Suprapubic skin (tissue), 4 donors: ENCODE results near the gene CMBL. TPM values are rescaled to one million over a fixed set of nuclear protein-coding genes. Genes with fewer than 3 reads are reported as not detected.

ENCODE experiments used
- DNase-seq, 2 donors: peaks; one replicate each; pipeline ENCODE4 v3.0.0-alpha.2; 2019; ENCODE audit warnings: low spot score in 2 of 2
- H3K27ac ChIP-seq: fragments of 200-600 bp; sonication (generic); one replicate; pipeline ENCODE4 v1.5.1; 2019
- H3K27me3 ChIP-seq: fragments of 200-600 bp; sonication (generic); one replicate; pipeline ENCODE4 v1.5.1; 2019
- H3K36me3 ChIP-seq: fragments of 200-600 bp; sonication (generic); one replicate; pipeline ENCODE4 v1.5.1; 2019
- H3K4me1 ChIP-seq: fragments of 200-600 bp; sonication (generic); one replicate; pipeline ENCODE4 v1.5.1; 2019
- H3K4me3 ChIP-seq: fragments of 200-600 bp; sonication (generic); one replicate; pipeline ENCODE4 v1.5.1; 2019; ENCODE audit warnings: mild to moderate bottlenecking
- H3K9me3 ChIP-seq: fragments of 200-600 bp; sonication (generic); one replicate; pipeline ENCODE4 v1.5.1; 2019
- EP300 ChIP-seq: sonication (generic); formaldehyde crosslinking; IDR thresholded peaks from one replicate; pipeline ENCODE4 v1.6.1; 2017; ENCODE audit warnings: antibody characterized with exemption
- POLR2A ChIP-seq, 2 donors: fragments of 450-650 bp; IDR thresholded peaks; one replicate each; pipeline ENCODE4 v1.6.1; 2017; ENCODE audit warnings: antibody characterized with exemption in 2 of 2, mild to moderate bottlenecking in 2 of 2, moderate library complexity in 2 of 2
- POLR2AphosphoS5 ChIP-seq, 3 donors: sonication (generic); formaldehyde crosslinking; IDR thresholded peaks; one replicate each; pipeline ENCODE4 v1.6.1; 2017; ENCODE audit warnings: antibody characterized with exemption in 3 of 3
- WGBS: methylation state at CpG from one replicate; pipeline ENCODE4 v1.1.5; 2018; 5-methylcytosine and 5-hydroxymethylcytosine counted together
- total RNA-seq, 4 donors: library from RNA; depleted of rRNA; stranded (reverse); fragments of >200 nt; gene quantifications; one replicate each; pipeline ENCODE4 v1.1.0, GENCODE V29; 2016
- TF ChIP-seq, protein P1 (sequence below), 2 donors: fragments of 200-600 bp in 1 of 2; fragments of 450-650 bp in 1 of 2; sonication (generic) in 1 of 2; IDR thresholded peaks; one replicate each; pipeline ENCODE4 v1.5.1; 2016 to 2019; ENCODE audit warnings: antibody characterized with exemption in 2 of 2, mild to moderate bottlenecking in 1 of 2, moderate library complexity in 1 of 2

The CMBL gene
- total RNA-seq, 4 donors from 2014 or later, result 0.93 to 4.8 (median 2.7) TPM

DNA sequence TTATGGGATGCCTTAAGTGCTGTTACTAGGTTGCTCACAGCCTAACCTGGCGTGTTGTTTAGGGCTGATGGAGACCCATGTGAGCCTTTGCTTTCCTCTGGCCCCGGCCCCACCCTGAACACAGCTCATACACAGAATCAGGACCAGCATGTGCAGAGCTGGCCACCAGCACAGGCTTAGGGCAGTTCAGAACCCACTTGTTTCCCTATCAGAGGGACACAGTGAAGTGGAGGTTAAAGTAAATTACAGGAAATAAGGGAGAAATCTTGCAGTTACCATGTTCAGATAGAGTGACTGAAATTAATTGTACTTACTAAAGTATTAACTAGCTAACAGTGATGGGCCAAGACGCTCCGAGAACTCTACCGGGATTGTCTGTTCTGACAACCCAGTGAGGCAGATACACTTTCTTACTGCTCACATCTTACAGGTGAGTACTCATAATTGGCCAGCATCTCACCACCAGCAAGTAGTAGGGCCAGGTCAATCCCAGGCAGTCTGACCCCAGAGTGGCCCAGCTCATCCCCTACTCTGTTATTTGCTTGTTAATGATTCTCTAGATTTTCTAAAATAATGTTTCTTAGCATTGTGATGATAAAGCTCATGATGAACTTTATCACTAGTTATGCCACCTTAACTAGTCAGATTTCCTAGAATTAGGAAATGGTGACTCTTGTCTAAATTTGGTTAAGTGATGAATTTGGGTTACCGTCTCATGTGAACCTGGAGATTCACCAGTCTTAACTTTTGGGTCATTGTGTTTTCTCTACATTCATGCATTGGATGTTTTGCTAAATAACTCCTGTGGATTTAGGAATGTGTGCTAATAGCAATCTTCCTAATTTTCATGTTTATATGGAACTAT, 42.2 kb downstream of the CMBL start:
- no peaks in the 10 kb centered on the region for H3K27me3 ChIP-seq
- TF ChIP-seq EP300 (no peak), POLR2A (IDR thresholded peaks at IDR 0.05) (no peak), POLR2AphosphoS5 (IDR thresholded peaks at IDR 0.05) (no peak)
- TF ChIP-seq, protein P1, sequence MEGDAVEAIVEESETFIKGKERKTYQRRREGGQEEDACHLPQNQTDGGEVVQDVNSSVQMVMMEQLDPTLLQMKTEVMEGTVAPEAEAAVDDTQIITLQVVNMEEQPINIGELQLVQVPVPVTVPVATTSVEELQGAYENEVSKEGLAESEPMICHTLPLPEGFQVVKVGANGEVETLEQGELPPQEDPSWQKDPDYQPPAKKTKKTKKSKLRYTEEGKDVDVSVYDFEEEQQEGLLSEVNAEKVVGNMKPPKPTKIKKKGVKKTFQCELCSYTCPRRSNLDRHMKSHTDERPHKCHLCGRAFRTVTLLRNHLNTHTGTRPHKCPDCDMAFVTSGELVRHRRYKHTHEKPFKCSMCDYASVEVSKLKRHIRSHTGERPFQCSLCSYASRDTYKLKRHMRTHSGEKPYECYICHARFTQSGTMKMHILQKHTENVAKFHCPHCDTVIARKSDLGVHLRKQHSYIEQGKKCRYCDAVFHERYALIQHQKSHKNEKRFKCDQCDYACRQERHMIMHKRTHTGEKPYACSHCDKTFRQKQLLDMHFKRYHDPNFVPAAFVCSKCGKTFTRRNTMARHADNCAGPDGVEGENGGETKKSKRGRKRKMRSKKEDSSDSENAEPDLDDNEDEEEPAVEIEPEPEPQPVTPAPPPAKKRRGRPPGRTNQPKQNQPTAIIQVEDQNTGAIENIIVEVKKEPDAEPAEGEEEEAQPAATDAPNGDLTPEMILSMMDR (IDR thresholded peaks at IDR 0.05), result no peak
- no peaks in the 10 kb centered on the region for H3K9me3 ChIP-seq
- DNase-seq, result no peak
- H3K36me3 ChIP-seq, result peaks cover 48% of the 10 kb centered on the region
- no peak overlapping the region for H3K27ac ChIP-seq
- H3K4me1 ChIP-seq, result no peaks in the 10 kb centered on the region
- no peak overlapping the region for H3K4me3 ChIP-seq
- WGBS, result 70% methylated on average over 6 of the region's 6 CpGs

GRCh38 chr5:10264604-10265003, 43.1 kb downstream of the CMBL start:
- peaks cover 57% of the 10 kb centered on the region for H3K36me3 ChIP-seq
- no peak for TF ChIP-seq POLR2AphosphoS5 (IDR thresholded peaks at IDR 0.05)
- TF ChIP-seq, protein P1 (IDR thresholded peaks at IDR 0.05), result no peak
- TF ChIP-seq POLR2A (IDR thresholded peaks at IDR 0.05), result no peak
- TF ChIP-seq EP300, result no peak
- DNase-seq, result no peak
- no peaks in the 10 kb centered on the region for H3K27me3 ChIP-seq
- H3K27ac ChIP-seq, result no peak overlapping the region
- no peak overlapping the region for H3K4me3 ChIP-seq
- WGBS, result 80% methylated on average over 3 of the region's 3 CpGs
- no peaks in the 10 kb centered on the region for H3K4me1 ChIP-seq
- no peaks in the 10 kb centered on the region for H3K9me3 ChIP-seq

- 93% methylated on average over 11 of the region's 11 CpGs for WGBS
- H3K36me3 ChIP-seq, result peaks cover 73% of the 10 kb centered on the region
- no peaks in the 10 kb centered on the region for H3K4me1 ChIP-seq
- H3K4me3 ChIP-seq, result no peak overlapping the region
- H3K27me3 ChIP-seq, result no peaks in the 10 kb centered on the region
- H3K9me3 ChIP-seq, result no peaks in the 10 kb centered on the region
- TF ChIP-seq POLR2AphosphoS5 (IDR thresholded peaks at IDR 0.05) (no peak), POLR2A (IDR thresholded peaks at IDR 0.05) (no peak), EP300 (no peak)
- TF ChIP-seq, protein P1 (IDR thresholded peaks at IDR 0.05), result no peak
- DNase-seq, result no peak
- no peak overlapping the region for H3K27ac ChIP-seq
Measured at GRCh38 chr5:10262995-10263394, 44.7 kb downstream of the CMBL start.

- Histone ChIP-seq H3K36me3 (peaks cover 80% of the 10 kb centered on the region), H3K27ac (no peak overlapping the region), H3K9me3 (no peaks in the 10 kb centered on the region), H3K4me3 (no peak overlapping the region), H3K27me3 (no peaks in the 10 kb centered on the region), H3K4me1 (no peaks in the 10 kb centered on the region)
- DNase-seq, result no peak
- WGBS, result 77% methylated on average over 18 of the region's 18 CpGs
- TF ChIP-seq POLR2A (IDR thresholded peaks at IDR 0.05) (no peak), EP300 (no peak), POLR2AphosphoS5 (IDR thresholded peaks at IDR 0.05) (no peak)
- TF ChIP-seq, protein P1 (IDR thresholded peaks at IDR 0.05), result no peak
Measured at GRCh38 chr5:10262121-10262774, 45.5 kb downstream of the CMBL start.

DNA sequence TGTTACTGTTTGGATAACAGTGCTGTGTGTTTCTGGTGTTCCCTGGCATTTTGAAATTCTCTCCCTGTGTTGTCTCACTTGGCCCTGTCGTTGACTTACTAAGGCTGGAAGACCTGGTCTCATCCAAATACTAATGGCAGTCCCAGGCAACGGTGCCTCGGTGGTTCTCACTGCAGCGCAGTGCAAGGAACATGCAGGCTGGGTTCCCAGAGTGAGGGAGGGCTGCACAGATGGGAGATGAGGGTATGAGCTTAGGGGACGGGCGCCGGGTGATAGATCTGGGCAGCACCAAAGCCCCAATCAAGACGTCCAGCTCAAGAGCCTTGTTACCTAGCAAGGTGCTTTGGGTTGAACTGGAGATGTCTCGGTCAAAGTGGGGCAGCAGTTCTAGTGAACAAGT, 46.6 kb downstream of the CMBL start:
- 80% methylated on average over 8 of the region's 9 CpGs for WGBS
- Histone ChIP-seq H3K27me3 (no peaks in the 10 kb centered on the region), H3K4me1 (no peaks in the 10 kb centered on the region), H3K9me3 (no peaks in the 10 kb centered on the region), H3K36me3 (peaks cover 92% of the 10 kb centered on the region), H3K27ac (no peak overlapping the region), H3K4me3 (no peak overlapping the region)
- no peak for TF ChIP-seq EP300
- no peak for TF ChIP-seq POLR2A (IDR thresholded peaks at IDR 0.05)
- no peak for TF ChIP-seq POLR2AphosphoS5 (IDR thresholded peaks at IDR 0.05)
- TF ChIP-seq, protein P1 (IDR thresholded peaks at IDR 0.05), result no peak
- no peak for DNase-seq
